Measurements from ENCODE around the gene BFSP2. TPM values are rescaled to one million over a fixed set of nuclear protein-coding genes. Genes with fewer than 3 reads are reported as not detected.

BFSP2 gene
- total RNA-seq, 2 donors from 2014 or later: not detected

DNA sequence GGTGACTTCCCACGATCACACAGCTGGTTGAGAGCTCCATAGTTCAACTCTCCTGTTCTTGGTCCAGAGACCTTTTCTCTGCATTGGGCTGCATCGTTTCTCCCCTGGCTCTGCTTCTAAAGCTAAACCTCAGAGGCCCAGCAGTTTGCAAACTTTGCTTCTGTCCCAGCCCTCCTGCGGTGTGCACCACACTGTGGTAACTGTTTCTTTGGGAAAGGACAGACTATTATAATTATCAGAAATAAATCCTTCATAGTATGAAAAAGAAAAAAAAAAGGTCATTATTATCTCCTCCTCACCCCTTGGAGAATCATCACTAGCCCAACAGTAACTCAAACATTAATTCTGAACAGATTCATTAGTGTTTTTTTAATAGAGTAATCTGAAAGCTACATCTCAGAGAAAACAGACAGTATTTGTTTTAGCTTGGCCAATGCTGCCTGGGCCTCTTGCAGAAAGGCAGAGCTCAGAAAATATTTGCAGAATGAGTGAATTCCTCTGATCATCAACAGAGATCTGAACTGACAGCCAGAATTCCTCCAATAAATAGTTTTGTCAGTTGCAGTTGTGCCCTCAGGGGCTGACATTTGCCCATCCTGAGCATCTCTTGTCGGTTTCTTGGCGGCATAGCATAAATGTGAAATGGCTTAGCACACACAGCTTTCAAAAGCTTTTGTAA is 52.9 kb downstream of the BFSP2 start:
- no peaks in the 10 kb centered on the region for H3K4me1 ChIP-seq (ENCODE audit: control insufficient read depth in 1 of 2, low read depth in 2 of 2)
- ATAC-seq (ENCODE audit: insufficient number of reproducible peaks, low FRiP score, low read depth) (no peak), DNase-seq (ENCODE audit: low spot score) (no peak)
- no peak overlapping the region for H3K27ac ChIP-seq
- H3K4me3 ChIP-seq: no peak overlapping the region
- TF ChIP-seq, protein P1, sequence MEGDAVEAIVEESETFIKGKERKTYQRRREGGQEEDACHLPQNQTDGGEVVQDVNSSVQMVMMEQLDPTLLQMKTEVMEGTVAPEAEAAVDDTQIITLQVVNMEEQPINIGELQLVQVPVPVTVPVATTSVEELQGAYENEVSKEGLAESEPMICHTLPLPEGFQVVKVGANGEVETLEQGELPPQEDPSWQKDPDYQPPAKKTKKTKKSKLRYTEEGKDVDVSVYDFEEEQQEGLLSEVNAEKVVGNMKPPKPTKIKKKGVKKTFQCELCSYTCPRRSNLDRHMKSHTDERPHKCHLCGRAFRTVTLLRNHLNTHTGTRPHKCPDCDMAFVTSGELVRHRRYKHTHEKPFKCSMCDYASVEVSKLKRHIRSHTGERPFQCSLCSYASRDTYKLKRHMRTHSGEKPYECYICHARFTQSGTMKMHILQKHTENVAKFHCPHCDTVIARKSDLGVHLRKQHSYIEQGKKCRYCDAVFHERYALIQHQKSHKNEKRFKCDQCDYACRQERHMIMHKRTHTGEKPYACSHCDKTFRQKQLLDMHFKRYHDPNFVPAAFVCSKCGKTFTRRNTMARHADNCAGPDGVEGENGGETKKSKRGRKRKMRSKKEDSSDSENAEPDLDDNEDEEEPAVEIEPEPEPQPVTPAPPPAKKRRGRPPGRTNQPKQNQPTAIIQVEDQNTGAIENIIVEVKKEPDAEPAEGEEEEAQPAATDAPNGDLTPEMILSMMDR (IDR thresholded peaks at IDR 0.05): no peak
- no peaks in the 10 kb centered on the region for H3K9me3 ChIP-seq
- H3K36me3 ChIP-seq: no peaks in the 10 kb centered on the region
- no peaks in the 10 kb centered on the region for H3K27me3 ChIP-seq (replicated peaks; ENCODE audit: insufficient read depth)

DNA sequence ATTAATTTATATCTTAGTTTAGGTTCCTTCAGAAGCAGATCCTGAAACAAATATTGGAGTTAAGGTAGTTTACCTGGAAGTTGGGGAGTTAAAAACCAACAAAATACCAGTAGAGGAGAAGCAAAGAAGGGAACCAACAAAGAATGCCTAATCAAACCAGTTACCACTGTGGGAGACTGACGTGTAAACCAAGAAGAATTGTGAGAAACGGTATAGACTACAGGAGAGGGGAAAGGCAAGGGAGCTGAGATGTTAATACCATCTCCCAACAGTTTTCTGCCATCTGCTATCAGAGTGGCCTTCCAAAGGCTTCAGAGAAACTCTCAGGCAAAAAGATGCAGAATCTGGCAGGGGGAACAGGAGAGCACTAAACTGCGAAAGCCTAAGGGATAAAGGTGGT is 53.5 kb downstream of the BFSP2 start:
- ATAC-seq (ENCODE audit: insufficient number of reproducible peaks, low FRiP score, low read depth): no peak
- no peaks in the 10 kb centered on the region for H3K27me3 ChIP-seq (replicated peaks; ENCODE audit: insufficient read depth)
- TF ChIP-seq, protein P1 (IDR thresholded peaks at IDR 0.05): no peak
- H3K36me3 ChIP-seq: no peaks in the 10 kb centered on the region
- no peaks in the 10 kb centered on the region for H3K4me1 ChIP-seq (ENCODE audit: control insufficient read depth in 1 of 2, low read depth in 2 of 2)
- no peaks in the 10 kb centered on the region for H3K9me3 ChIP-seq
- DNase-seq (ENCODE audit: low spot score): no peak
- H3K4me3 ChIP-seq: no peak overlapping the region
- H3K27ac ChIP-seq: no peak overlapping the region

- peaks cover 0 to 8% of the 10 kb centered on the region in 2 donors for H3K4me1 ChIP-seq (ENCODE audit: control insufficient read depth in 1 of 2, low read depth in 2 of 2)
- DNase-seq (ENCODE audit: low spot score) (no peak), ATAC-seq (ENCODE audit: insufficient number of reproducible peaks, low FRiP score, low read depth) (no peak)
- no peak overlapping the region for H3K27ac ChIP-seq
- no peaks in the 10 kb centered on the region for H3K9me3 ChIP-seq
- TF ChIP-seq, protein P1 (IDR thresholded peaks at IDR 0.05): no peak
- no peaks in the 10 kb centered on the region for H3K27me3 ChIP-seq (replicated peaks; ENCODE audit: insufficient read depth)
- no peaks in the 10 kb centered on the region for H3K36me3 ChIP-seq
- no peak overlapping the region for H3K4me3 ChIP-seq
These were observed 55.4 kb downstream of the BFSP2 start for GRCh38 chr3:133455281-133455680.

- DNase-seq (ENCODE audit: low spot score) (no peak), ATAC-seq (ENCODE audit: insufficient number of reproducible peaks, low FRiP score, low read depth) (no peak)
- Histone ChIP-seq H3K27ac (no peak overlapping the region), H3K27me3 (replicated peaks; ENCODE audit: insufficient read depth) (no peaks in the 10 kb centered on the region), H3K9me3 (no peaks in the 10 kb centered on the region), H3K4me3 (no peak overlapping the region), H3K36me3 (no peaks in the 10 kb centered on the region), H3K4me1 (ENCODE audit: control insufficient read depth in 1 of 2, low read depth in 2 of 2) (peaks cover 0 to 13% of the 10 kb centered on the region in 2 donors)
- TF ChIP-seq, protein P1 (IDR thresholded peaks at IDR 0.05): no peak
These were observed 56.1 kb downstream of the BFSP2 start for GRCh38 chr3:133455960-133456359.

- no peak overlapping the region for H3K27ac ChIP-seq
- DNase-seq (ENCODE audit: low spot score) (no peak), ATAC-seq (ENCODE audit: insufficient number of reproducible peaks, low FRiP score, low read depth) (no peak)
- H3K27me3 ChIP-seq (replicated peaks; ENCODE audit: insufficient read depth): no peaks in the 10 kb centered on the region
- H3K4me1 ChIP-seq (ENCODE audit: control insufficient read depth in 1 of 2, low read depth in 2 of 2): peaks cover 0 to 13% of the 10 kb centered on the region in 2 donors
- TF ChIP-seq, protein P1 (IDR thresholded peaks at IDR 0.05): no peak
- H3K4me3 ChIP-seq: no peak overlapping the region
- H3K36me3 ChIP-seq: no peaks in the 10 kb centered on the region
- no peaks in the 10 kb centered on the region for H3K9me3 ChIP-seq
These were observed 57.2 kb downstream of the BFSP2 start for GRCh38 chr3:133457025-133457424.

Measured in thoracic aorta (tissue), 2 donors.